NCI-H524 treated with DMSO at 0.1 percent for 48 hours (cell line): ENCODE data around the gene PDIA6.

Source experiments
- DNase-seq: peaks from one replicate; lab custom pipeline; 2025; lab: John Stamatoyannopoulos, UW

The PDIA6 gene

GRCh38 chr2:10812362-10813162, at the start of gene PDIA6:
Gene PDIA6 (minus strand): TSS chr2:10812785. CDS start chr2:10812696, 89 bp downstream.
- DNase-seq: peak; percentile 73

- no peak for DNase-seq
Measured at GRCh38 chr2:10862330-10862729, 49.7 kb upstream of the PDIA6 start.

- no peak for DNase-seq
Measured at GRCh38 chr2:10861765-10862164, 49.2 kb upstream of the PDIA6 start.

GRCh38 chr2:10860814-10861325, 48.3 kb upstream of the PDIA6 start:
- no peak for DNase-seq

GRCh38 chr2:10860081-10860813, 47.7 kb upstream of the PDIA6 start:
- DNase-seq: no peak

- no peak for DNase-seq
Measured at GRCh38 chr2:10859278-10859677, 46.7 kb upstream of the PDIA6 start.

GRCh38 chr2:10848541-10848940, 36.0 kb upstream of the PDIA6 start:
- DNase-seq: no peak

- no peak for DNase-seq
Measured at GRCh38 chr2:10847008-10847407, 34.4 kb upstream of the PDIA6 start.

GRCh38 chr2:10846110-10846861, 33.7 kb upstream of the PDIA6 start:
- no peak for DNase-seq

GRCh38 chr2:10845640-10846039, 33.1 kb upstream of the PDIA6 start:
- DNase-seq: no peak

- no peak for DNase-seq
Measured at GRCh38 chr2:10844097-10844496, 31.5 kb upstream of the PDIA6 start.

- DNase-seq: no peak
Measured at GRCh38 chr2:10842506-10842905, 29.9 kb upstream of the PDIA6 start.

GRCh38 chr2:10841547-10842219, 29.1 kb upstream of the PDIA6 start:
- DNase-seq: no peak

GRCh38 chr2:10839813-10840212, 27.2 kb upstream of the PDIA6 start:
- no peak for DNase-seq

- no peak for DNase-seq
Measured at GRCh38 chr2:10838734-10839133, 26.1 kb upstream of the PDIA6 start.

- DNase-seq: peak; percentile 85
Measured at GRCh38 chr2:10837298-10838266, 25.0 kb upstream of the PDIA6 start.

- DNase-seq: peak; percentile 49
Measured at GRCh38 chr2:10835052-10835970, 22.7 kb upstream of the PDIA6 start.

- DNase-seq: no peak
Measured at GRCh38 chr2:10834068-10834655, 21.6 kb upstream of the PDIA6 start.

- no peak for DNase-seq
Measured at GRCh38 chr2:10833021-10833420, 20.4 kb upstream of the PDIA6 start.
